Inflammatory macrophage treated with lipopolysaccharide for 4 hours (primary cell): ENCODE measurements around the gene KRTAP4-4.
"Not testable (repeated sequence)": the region's sequence is repeated elsewhere in the genome, so short reads cannot be mapped to it uniquely, and the experiment has no call there.

ENCODE experiments used
- DNase-seq: peaks from one replicate; pipeline ENCODE4 v3.0.0-alpha.2; 2020

The KRTAP4-4 gene

DNA sequence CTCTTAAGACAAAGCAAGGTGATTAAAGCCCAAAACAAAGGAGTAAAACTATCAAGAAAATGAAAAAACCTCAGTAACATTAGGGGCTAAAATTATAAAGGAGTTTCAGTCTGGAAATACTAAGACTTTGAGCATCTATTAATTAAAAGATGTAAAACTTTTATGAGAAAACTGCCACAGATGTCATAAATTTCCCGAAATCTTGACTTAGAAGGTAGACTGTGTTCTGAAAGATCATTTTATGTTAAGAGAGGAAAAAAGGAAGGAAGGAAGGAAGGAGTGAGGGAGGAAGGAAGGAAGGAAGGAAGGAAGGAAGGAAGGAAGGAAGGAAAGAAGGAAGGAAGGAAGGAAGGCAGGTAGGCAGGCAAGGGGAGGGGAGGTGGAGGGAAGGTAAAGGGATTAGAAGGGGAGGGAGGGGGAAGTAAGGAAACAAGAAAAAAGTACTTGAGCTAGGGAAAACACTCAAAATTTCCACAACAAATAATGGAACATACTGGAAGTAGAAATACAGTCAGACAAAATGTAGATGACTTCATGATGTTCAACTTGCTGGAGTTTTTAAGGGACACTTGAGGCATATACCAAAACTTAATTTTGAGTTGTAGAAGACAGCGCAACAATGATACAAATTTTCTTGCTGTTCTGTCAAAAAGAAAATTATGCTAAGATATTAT lies 12.9 kb downstream of the KRTAP4-4 start:
- DNase-seq, result no peak

DNA sequence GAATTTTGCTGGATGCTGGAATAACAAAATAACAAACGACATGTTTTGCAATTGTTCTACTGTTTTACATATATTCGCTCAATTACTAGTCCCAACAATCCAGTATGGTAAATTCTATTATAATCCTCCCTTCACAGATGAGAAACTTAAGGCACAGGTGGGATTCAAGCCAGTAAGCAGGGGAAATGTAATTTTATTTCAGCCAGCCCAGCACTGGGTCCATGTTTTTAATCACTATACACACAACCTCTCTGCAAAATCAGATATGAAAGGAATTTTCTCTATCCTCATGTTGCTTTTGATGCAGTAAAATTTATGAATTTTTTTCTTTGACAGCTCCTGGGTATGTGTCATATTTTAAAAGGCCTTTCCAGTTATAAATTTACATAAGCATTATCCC lies 15.3 kb downstream of the KRTAP4-4 start:
- no peak for DNase-seq

DNA sequence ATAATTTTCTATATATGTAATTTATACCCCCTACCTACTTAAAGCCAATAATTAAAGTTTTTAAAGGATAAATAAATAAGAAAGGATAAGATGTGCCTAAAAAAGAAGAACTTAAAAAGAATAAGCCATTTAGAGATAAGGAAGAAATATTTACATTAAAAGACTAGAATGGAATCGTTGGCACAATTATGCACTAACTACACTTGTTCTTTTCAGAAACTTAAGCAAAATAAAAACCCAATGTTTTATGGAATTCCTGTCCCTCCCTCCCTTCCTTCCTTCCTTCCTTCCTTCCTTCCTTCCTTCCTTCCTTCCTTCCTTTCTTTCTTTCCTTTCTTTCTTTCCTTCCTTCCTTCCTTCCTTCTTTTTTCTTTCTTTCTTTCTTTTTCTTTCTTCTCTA lies 15.7 kb downstream of the KRTAP4-4 start:
- no peak for DNase-seq

DNA sequence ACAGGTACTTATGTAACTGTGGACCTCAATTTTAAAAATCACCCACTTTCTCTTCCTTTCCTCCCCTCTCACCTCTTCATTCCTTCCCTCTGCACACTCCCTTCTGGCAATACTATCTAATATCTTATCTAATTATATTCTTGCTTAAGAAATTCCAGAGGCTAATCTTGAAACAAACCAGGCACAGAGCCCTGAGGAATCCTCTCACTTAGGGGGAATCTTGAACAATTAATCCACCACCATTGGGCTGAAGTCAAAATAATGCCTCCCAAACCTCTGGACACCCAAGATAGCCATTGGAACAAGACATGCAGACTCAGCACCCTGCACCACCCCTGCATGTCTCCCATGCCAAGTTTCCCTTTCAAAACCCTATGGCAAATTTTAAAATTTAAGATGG lies 19.2 kb downstream of the KRTAP4-4 start:
- no peak for DNase-seq

DNA sequence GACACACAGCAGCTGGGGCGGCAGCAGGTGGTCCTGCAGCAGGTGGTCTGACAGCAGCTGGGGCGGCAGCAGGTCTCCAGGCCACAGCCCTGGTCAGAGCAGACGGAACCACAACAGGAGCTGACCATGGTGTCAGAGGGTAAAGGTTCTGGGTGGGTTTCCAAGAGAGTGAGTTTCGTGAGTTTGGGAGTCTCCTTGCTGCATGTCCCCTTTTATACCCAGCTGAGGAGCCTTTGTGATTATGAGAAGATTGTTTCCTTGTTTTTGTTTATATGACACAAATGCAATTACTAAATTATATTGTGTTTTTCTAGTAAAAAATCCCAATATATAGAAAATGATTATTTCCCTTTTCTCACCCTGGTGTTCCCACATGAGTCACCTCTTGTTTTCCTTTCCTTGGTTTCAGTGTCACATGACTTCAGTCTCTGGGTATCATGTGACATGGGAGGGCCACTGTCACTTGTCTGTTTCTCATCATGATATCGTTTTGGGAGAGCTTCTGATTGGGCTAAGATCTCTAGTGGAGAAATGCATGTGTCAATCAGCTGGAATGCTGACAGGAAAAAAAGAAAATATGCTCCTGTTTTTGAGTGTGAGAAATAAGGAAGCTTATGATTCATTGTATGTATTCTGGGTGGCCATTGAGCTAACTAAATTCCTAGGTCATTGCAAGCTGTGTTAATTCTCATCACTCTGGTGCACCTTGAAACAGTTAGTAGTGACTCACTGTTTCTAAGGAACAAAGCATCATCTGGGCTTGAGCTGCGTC lies 20.0 kb downstream of the KRTAP4-4 start, which contains the start of gene KRTAP4-6:
Gene KRTAP4-6 (minus strand): TSS at position 185 of the 772 bp plus-strand sequence. CDS start 57 bp downstream, at position 128.
- DNase-seq, result peak; percentile 40

DNA sequence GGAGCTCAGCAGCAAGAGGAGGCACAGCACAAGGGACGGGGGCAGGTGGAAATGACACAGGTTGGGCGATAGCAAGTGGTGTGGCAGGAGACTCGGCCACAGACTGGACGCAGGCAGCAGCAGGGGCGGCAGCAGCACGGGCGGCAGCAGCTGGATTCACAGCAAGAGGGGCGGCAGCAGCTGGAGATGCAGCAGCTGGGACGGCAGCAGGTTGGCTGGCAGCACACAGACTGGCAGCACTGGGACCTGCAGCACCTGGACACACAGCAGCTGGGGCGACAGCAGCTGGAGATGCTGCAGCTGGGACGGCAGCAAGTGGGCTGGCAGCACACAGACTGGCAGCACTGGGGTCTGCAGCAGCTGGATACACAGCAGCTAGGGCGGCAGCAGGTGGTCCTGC lies 20.7 kb downstream of the KRTAP4-4 start:
- DNase-seq, result not testable (repeated sequence)

DNA sequence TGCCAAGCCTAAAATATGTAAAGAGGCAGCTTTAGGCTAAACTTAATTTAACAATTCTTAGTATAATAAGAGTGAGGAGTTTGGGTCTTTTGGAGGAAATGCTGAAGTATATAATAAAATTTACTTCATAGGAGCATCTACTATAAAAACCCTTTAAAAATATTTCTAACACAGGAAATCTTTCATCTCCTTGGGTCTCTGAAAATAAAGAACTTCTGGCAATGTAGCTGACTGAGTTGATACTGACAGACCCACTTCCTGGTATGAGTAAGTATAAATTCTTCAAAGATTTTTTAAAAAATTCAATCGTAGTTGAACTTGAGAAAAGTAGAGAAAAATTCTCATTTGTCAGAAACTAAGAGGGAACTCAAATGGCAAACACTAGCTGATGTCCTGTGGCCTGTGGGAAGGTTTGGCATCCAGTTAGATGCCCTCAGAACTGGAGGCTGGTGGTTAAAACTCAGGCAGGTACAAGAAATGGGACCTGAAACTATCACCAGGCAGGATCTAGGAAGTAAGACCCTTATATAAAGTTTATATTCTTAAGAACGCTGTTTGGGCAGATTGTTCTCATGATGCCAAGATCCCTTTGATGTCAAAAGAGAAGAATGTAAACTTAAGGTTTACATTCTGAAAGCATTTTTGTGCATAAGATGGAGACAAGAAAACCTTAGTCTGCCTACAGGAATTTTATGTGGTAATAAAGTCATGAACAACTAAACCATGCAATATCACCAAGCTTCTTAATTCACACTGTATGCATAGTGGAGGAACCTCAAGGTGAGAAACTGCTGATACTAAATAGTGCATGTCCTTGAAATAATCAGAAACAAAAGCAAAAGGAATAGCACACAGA lies 26.4 kb downstream of the KRTAP4-4 start:
- no peak for DNase-seq

DNA sequence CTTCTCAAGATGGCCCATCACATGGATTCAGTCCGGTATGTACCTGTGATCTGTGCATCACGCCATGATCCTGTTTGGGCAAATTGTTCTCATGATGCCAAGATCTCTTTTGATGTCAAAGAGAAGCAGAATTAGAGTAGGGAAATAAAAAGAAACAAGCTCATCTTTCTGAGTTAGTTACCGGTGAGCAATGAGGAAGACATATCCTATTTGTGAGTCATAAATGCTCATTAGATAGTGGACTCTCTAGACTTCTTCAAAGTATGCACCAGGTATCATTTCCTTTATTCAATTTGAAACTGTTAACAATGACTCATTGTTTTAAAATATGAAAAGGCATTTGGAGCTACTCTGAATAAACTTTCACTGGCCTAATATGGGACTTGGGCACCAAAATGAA lies 28.6 kb downstream of the KRTAP4-4 start:
- no peak for DNase-seq

DNA sequence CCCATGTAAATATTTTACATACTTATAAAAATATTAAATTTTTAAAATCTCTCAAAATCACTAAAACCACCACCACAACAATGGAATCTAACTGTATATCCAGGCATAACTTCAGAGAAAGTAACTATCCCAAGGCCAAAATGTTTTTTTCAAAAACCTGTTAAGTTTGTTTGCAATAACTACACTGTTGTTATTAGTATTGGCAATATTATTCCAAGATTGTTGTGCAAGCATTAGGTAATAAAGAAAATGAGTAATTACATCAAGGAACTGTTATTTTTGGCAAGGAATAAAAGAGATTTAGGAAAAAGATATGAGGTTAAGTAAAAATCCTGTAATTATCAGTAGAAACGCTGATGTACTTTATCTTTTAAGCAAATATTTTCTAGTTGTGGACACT lies 33.2 kb downstream of the KRTAP4-4 start:
- DNase-seq, result no peak

DNA sequence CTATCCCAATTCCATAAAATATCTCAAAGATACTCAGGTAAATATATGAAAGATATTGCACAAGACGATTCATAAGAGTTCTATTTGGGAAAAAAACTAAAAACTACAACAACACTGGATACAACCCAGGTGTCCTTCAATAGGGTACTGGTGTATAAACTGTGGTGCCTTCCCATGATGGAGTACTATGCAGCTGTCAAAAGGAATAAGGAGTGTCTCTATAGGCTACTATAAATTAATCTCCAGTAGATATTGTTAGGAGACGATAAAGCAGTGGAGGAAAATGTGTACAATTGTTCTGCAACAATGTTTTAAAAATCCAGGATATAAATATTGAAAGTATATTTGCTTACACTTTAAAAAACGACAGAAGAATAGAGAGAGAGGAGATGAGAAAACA lies 34.1 kb downstream of the KRTAP4-4 start:
- DNase-seq, result no peak

DNA sequence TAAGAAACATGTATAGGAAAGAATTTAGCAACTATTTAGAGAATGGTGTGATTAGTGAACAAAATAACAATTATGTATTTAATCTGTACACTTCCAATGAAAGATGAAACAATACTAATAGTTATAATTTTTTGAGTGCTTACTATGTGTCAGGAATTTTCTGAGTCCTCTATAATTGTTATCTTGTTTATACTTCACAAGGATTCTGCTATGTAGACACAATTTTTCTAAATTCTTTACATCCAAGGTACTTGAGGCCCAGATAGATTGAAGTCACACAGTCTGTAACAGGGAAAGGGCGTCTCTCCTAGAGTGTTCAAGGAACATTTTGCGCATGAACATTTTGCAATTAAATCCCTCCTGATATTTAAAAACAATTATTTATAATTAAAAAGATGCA lies 35.5 kb downstream of the KRTAP4-4 start:
- DNase-seq, result no peak

DNA sequence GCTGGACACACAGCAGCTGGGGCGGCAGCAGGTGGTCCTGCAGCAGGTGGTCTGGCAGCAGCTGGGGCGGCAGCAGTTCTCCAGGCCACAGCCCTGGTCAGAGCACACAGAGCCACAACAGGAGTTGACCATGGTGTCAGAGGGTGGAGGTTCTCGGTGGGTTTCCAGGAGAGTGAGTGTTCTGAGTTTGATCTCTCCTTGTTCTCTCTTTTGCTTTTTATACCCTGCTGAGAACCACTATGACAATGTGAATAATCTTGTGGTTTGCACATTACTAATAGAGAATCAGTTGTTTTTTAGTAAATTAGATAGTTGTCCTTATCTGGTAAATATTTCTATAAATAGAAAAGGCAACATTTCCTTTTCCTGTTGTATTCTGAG lies 36.6 kb downstream of the KRTAP4-4 start, which contains the start of gene KRTAP4-12:
Gene KRTAP4-12 (minus strand): TSS at position 192 of the 381 bp plus-strand sequence. CDS start 60 bp downstream, at position 132.
- not testable (repeated sequence) for DNase-seq

DNA sequence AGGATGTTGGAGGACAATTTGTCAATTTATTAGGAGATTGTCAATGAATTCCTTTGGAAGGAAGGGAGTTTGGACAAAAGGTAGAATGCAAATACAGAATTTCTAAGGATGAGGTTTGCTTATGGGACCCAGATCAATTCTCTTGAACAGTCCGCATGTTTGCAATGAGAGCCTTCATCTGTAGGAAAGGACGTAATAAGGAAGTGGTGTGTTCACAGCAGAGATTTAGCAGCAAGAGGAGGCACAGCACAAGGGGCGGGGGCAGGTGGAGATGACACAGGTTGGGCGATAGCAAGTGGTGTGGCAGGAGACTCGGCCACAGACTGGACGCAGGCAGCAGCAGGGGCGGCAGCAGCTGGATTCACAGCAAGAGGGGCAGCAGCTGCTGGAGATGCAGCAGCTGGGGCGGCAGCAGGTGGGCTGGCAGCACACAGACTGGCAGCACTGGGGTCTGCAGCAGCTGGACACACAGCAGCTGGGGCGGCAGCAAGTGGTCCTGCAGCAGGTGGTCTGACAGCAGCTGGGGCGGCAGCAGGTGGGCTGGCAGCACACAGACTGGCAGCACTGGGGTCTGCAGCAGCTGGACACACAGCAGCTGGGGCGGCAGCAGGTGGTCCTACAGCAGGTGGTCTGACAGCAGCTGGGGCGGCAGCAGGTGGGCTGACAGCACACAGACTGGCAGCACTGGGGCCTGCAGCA lies 37.1 kb downstream of the KRTAP4-4 start:
- not testable (repeated sequence) for DNase-seq

DNA sequence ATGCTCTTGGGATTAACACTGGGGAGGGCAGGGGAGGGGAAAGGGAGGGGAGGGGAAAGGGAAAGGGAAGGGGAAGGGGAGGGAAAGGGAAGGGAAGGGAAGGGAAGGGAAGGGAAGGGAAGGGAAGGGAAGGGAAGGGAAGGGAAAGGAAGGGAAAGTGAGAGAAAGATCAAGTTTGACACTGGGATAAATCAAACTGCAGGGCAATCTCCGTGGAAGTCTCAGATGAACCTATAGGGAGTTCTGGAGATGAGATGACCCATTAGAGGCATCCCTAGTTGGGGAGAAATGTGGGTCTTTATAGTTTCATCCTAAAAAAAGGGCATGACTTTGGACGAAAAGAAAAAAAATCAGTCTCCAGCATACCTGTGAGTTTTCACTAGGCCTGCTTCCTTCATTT lies 38.8 kb downstream of the KRTAP4-4 start:
- no peak for DNase-seq

DNA sequence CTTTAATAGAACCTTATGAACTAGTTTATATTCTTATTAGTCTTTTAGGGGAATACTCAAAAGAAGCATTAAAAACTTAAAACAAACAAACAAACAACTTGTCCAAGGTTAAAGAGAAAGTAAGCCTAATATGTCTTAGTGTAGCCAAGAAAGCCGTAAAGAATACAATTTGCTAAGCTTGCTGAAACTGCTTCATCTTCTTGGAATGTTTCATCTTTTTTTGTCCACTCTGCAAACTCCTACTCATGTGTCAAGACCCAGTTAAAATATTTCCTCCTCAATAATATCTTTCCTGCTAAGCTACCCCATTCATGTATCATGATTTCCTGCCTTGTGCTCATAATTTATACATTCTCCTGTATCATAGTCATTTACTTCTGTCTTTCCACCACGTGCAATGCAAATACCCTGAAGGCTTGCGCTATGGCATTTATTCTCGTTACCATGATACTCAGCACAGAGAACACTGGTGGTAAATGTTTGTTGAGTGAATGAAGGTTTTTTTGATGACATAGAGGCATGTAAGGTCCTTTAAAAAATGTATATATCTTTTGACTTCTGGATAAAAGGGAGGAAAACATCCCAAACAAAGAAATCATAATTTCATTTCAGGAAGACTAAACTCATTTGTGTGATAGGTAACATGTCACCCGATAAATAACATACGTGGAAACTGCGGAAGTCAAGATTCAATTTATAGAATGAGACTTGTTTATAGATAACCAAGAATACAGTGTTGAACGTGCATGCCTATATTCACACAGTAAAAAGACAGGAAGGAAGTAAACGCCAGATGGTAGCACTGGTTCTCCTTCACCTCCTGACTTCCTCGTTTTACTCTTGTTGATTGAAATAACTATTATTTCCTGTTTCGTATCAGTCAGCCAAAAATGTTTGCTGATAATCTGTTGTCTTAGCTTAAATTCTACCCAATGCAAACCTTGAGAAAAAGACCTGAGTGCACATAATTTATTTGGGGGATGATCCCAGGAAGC lies 40.6 kb downstream of the KRTAP4-4 start:
- peak; percentile 6 for DNase-seq

DNA sequence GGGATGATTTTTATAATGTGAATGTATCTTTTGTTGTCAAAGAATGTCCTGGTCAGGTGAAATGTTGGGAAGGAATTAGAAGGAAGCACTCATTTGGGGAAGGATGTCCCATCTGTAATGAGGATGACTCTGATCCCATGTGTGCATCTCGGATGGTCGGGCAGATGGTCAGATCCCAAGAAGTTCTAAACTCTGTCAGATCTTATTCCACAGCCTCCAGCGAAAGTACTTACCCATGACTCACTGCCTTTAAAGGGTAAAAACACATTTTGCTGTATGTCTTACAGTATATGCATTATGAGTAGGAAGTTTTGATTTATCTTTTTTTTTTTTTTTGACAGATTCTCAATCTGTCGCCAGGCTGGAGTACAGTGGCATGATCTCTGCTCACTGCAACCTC lies 41.8 kb downstream of the KRTAP4-4 start:
- DNase-seq, result no peak

DNA sequence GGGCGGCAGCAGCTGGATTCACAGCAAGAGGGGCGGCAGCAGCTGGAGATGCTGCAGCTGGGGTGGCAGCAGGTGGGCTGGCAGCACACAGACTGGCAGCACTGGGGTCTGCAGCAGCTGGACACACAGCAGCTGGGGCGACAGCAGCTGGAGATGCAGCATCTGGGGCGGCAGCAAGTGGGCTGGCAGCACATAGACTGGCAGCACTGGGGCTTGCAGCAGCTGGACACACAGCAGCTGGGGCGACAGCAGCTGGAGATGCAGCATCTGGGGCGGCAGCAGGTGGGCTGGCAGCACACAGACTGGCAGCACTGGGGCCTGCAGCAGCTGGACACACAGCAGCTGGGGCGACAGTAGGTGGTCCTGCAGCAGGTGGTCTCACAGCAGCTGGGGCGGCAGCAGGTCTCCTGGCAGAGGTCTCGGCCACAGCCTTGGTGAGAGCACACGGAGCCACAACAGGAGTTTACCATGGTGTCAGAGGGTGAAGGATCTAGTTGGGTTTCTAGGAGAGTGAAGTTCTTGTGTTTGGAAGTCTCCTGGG lies 42.6 kb downstream of the KRTAP4-4 start, which contains the start of gene KRTAP4-11:
Gene KRTAP4-11 (minus strand): TSS at position 528 of the 541 bp plus-strand sequence. CDS start 58 bp downstream, at position 470.
- DNase-seq, result not testable (repeated sequence)

DNA sequence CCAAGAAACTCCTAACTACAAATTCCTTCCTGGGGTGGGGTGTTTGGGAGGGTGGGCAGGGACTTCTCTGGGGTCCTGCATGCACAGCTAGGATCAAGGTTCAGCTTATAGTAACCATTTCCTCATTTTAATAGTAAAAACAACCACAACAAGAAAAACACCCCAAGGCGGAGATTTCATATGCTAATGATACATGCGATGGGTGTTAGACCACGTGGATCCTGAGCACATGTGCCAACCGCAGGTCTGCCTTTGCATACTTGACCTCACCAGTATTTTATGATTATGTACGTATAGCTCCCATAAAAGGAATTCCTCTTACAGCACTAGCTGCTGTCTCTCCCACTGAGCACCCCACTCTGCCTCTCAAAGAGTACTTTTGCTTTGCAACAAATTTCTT lies 44.3 kb downstream of the KRTAP4-4 start:
- DNase-seq, result peak; percentile 21

DNA sequence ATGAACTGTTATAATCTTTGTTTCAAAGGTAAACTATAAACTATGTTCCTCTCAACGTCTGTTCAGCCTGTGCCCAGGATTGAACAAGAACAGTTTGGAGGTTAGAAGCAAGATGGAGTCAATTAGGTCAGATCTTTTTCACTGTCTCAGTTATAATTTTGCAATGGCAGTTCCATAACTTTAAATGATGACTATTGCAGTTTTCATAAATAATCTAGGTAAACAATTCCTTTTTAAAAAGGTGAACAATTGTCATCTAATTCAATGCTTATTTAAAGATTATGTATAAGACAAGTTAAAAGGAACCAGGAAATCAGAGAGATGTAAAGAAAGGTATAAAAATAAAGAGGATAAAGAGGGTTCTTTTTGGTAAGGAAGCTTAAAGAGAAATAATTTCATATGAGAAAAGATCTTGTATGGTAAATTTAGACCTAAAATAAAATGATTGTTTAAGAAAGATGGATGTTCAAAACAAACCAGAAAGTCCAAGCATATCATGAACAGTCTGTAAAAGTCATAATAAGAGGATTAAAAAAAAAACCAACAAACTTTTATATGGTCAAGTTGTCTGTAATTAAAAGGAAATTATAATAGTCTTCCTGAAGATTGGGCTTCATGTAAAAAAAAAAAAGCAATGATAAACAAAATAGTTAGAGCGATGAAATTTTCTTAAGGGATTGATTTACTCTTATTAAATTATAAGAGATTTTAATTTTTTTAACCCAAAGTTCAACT lies 49.2 kb downstream of the KRTAP4-4 start:
- DNase-seq, result no peak
